ENCODE results near the gene BSCL2.
"Not testable (repeated sequence)": the region's sequence is repeated elsewhere in the genome, so short reads cannot be mapped to it uniquely, and the experiment has no call there.

BSCL2 gene

DNA sequence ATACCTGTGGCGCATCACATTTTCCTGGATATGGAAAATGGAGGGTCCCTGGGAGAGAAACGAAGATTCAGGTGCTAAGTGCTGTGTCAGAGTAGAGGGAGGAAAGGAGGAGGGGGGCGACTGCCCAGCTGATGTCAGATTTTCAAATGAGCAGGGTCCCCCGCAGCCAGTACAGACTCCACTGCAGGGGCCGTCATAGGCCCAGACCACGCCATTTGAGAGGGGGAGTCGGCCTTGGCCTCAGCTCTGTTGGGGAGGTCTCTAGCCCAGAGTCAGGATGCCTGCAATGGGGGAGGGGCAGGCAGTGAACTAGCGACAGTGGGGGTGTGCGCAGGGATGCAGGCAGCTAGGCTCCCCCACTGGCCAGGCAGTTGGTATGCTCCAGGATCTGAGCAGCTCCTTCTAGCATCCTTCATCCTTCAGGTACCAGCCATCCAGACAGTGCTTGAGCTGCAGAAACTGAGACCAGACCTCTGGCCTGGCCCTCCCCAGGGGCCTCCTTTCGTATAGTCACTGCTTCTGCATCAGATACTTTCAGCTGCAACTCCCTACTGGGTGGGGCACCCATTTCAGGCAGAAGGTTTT lies at the start of gene BSCL2, which contains the start of gene GNG3:
TSS of gene BSCL2 (minus strand) at position 148 of the 585 bp plus-strand sequence. CDS start 229 bp downstream, outside the sequence.
TSS of gene GNG3 (plus strand) at position 400 of the 585 bp plus-strand sequence. CDS start 620 bp downstream, outside the sequence.
- peak; percentile 94 for DNase-seq

DNA sequence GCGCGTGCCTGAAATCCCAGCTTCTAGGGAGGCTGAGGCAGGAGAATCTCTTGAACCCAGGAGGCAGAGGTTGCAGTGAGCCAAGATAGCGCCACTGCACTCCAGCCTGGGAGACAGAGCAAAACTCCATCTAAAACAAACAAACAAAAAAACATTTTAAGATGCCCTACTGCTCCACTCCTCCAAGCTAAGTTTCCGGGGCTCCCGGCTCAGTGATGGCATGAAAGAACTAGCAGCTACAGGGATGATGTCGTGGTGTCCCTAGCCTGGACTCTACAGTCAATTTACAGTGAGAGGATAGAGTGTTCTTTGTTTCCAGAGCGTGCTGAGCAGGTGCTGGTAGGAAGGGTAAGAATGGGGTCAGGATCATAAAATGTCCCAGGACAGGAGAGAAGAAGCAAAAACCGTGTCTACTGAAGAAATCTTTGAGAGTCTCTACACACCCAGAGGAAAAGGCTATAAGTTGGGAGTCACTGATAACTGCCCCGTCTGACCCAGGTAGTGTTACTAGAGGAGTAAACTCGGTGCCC lies 47.9 kb upstream of the BSCL2 start:
- peak; percentile 67 for DNase-seq

DNA sequence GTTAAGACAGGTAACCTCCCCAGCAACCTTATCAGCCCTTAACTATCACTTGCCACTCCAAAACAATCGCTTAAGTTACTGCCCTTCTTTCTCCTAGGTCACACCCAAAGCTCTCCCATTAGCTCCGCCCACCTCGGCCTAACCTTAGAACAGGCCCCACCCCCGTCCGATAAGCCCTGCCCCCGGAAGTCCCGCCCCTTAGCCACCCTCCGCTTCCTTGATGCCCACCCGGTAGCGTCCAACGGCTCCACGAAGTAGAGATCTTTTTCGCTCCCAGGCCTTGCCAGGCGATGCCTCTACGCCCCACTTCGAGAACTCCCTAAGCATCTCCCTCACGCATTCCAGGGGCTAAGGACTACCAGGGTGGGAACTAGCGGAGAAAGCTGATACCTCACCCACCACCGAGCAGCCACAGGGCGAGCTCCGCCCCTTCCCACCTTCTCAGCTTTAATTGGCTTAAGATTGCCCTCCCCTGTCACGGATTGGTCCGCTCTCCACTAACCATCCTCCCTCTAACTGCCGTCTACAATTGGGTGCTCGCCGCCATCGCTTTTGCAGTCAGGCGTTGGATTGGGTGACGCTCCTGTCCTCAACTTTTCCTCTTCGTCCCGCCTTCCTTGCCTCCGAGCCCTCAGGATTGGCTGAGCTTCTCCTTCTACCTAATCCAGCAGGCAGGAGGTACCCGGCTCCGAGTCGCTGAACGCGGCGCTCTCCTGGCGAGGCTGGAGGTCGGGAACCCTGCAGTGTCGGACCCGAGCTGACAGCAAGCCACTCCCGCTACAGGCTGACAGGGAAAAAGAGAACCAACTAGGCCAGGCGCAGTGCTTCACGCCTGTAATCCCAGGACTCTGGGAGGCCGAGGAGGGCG lies 46.7 kb upstream of the BSCL2 start, which contains the start of gene ZBTB3:
TSS of gene ZBTB3 (minus strand) at position 425 of the 868 bp plus-strand sequence. CDS start 496 bp downstream, outside the sequence.
- peak; percentile 100 for DNase-seq

DNA sequence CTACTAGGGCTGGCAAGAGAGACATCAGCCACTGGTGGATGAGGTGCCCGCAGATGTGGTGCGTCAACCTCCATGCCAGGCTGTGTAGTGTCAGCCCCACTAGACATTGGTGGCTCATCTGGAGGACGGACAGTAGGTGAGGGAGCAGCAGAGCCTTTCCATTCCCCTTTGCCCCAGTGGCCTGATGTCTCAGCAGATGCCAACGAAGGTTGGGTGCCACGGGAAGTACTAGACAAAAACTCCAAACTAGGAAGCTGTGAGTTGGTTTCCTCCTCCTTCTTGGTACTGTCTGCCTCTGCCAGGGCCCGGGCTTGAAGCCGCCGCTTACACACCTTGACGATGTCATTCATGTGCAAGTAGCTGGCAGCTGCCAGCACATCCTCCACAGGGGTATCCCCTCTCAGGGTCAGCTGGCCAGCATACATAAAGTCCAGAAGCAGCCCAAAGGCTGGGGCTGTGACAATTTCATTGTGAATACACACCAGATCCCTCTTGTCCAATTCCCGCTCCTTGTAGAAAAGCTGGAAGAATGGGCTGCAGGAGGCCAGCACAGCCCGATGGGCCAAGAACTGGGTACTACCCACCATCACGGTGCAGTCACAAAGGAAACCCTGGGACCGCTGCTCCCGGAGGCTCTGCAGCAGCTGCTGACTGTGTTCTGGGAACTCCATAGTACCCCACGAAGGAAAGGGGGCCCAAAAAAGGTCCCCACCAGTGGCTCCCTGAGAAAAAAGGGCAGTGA lies 45.9 kb upstream of the BSCL2 start:
- no peak for DNase-seq

- DNase-seq = no peak
Measured at GRCh38 chr11:62752177-62752785, 45.1 kb upstream of the BSCL2 start.

GRCh38 chr11:62749931-62750330 lies 42.7 kb upstream of the BSCL2 start:
- not testable (repeated sequence) for DNase-seq

DNA sequence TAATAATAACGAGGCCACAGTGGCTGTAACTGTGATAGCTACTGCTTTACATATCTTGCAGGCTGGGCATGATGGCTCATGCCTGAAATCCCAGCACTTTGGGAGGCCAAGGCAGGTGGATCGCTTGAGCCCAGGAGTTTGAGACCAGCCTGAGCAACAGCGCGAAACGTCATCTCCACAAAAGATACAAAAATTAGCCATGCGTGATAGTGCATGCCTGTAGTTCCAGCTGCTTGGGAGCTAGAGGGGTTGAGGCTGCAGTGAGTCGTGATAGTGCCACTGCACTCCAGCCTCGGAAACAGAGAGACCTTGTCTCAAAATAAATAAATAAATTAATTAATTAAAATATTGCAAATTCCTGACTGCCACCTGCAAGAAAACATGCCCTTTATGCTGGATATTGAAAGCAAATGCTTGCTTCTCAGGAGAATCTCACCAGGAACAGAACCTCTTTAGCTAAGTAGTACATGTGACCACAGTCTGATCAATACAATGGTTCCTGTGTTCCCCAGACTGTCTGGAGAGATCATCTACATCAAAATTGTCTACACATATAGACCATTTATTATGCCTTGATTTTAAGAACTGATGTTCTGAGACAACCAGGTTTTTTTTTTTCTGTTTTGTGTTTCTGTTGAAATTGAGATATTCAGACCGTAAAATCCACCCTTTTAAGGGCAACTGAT lies 40.4 kb upstream of the BSCL2 start:
- peak; percentile 57 for DNase-seq

GRCh38 chr11:62737196-62737595 lies 30.0 kb upstream of the BSCL2 start:
- DNase-seq = no peak

DNA sequence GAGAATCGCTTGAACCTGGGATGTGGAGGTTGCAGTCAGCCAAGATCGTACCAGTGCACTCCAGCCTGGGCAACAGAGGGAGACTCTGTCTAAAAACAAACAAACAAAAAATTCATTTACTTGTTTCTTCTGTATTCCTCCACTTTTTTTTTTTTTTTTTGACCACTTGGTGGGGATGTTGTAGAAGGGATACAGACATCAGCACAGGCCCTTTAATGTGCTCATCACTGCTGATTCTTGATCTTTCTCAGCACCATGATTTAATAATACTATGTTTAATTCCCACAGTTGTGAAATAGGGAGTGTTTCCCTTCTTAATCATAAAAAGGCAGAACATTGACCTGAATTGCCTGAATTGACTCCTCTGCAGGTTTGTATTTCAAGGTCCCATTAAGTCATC lies 25.6 kb upstream of the BSCL2 start:
- no peak for DNase-seq

GRCh38 chr11:62730076-62730475 lies 22.9 kb upstream of the BSCL2 start:
- DNase-seq = not testable (repeated sequence)

DNA sequence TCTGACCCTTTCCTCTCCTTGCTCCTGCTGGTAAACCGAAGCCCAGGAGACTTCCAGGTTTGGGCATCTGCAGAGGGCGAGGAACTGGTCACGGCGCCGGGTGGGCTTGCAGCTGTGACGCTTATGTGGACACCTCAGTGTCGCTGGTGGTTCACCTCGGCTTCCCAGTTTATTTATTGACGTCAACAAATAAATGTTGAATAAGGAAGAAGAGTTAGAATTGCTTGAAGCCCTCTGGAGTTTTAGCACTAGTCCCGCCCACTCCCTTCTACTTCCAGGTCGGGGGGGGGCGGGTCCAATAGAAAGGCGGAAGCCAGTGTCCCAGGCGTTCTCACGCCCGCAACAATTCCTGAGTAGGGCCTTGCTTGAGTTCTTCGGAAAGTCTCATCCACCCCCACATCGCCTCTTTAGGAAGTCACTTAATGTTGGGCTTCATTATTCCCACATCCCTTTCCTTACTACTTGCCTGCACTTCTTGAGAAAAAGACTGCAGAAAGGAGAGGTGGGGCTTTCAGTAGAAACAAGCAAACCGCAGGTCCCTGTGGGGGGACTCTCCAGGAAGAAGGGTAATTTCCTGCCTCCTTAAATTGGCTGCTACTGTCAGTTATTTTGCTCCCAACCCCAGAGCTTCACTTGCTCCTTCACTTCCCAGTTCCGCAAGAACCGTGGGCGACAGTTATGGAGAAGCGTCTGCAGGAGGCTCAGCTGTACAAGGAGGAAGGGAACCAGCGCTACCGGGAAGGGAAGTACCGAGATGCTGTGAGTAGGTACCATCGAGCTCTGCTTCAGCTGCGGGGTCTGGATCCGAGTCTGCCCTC lies 21.2 kb upstream of the BSCL2 start, which contains the start of gene TTC9C:
TSS of gene TTC9C (plus strand) at position 316 of the 818 bp plus-strand sequence. CDS start at position 679, 363 bp downstream.
- peak; percentile 90 for DNase-seq

DNA sequence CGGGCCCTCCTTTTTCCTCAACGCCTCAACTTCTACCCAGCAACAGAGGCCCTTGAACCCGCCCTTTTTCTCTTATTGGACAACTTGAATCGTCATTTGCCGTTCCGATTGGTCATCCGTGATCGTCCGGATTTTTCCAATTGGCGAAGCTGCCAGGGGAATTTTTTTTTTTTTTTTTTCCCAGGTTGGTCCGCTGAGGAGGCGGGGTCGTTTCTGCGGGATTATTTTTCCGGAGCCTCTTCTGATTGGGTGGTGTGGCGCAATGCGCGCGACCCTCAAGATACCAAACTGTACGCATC lies 20.6 kb upstream of the BSCL2 start:
- peak; percentile 95 for DNase-seq

DNA sequence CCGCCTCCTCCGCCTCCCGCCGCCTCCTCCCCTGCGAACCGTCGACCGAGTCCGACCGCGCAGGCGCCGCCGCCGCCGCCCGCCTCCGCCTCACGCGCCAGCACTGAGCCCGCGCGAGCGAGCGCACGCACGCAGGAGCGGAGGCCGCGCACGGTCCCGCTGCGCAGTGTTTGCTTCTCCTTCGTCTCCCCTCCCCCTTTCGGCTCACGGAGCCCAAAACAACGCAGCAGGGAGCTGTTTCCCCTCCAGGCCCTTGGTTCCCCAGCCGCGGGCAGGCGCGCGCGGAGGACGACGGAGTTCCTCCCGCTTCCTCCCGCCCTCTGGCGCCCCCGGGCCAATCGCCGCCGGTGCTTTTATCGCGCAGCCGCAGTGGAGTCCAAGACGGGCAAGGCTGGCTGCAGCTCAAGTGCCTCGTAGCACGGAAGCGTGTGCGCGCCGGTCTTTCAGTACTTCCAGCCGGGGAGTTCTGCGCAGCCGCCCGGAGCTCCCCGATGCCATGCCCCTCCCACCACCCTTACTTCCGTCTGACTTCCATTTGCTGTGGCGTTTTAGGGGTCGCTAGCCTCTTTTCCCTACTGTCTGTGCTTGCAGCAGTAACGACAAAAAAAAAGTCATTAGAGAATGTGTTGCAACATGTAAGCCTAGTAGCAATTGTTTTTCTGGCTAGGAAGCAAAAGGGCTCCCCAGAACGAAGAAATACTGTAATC lies 20.1 kb upstream of the BSCL2 start, which contains the start of gene HNRNPUL2:
TSS of gene HNRNPUL2 (minus strand) at position 293 of the 707 bp plus-strand sequence. CDS start 301 bp downstream, outside the sequence.
- peak; percentile 99 for DNase-seq

GRCh38 chr11:62726915-62727164 lies 19.6 kb upstream of the BSCL2 start:
- DNase-seq = no peak

DNA sequence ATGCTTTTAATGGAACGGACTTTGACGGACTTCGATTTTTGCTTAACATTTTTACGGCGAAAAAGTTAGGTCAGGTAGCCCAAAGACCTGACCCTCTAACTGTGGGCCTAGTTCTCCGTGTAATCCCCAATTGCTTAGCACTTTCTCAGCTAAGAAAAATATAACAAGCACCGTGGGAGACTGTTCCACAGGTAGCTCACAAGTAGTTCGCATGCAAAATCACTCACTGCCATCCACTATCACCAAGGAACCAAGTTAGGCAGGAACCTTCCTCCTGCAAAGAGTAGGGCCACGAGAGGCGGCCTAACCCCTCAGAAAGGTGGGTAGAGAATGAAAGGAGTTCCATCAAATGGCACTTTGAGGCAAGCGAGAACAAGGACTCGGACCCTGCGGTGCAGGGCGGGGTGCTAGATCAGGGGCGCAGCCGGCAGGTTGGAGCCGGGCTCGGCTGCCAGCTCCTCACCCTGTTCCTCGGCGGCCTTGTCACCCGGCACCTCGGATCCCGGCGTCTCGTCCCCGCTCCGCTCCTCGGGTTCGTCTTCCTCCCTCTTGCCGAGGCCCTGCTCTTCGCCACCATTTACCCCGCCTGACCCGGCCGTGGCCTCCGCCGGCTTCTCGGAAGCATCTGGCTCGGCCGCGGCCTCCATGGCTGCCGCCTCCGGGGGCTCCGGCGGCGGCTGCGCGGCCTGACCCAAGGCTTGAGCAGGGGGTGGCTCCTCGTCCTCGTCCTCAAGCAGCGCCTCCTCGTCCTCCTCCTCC lies 19.1 kb upstream of the BSCL2 start:
- DNase-seq = no peak

GRCh38 chr11:62725646-62726045 lies 18.4 kb upstream of the BSCL2 start:
- no peak for DNase-seq

- no peak for DNase-seq
Measured at GRCh38 chr11:62724171-62724570, 16.9 kb upstream of the BSCL2 start.

- DNase-seq = peak; percentile 80
Measured at GRCh38 chr11:62721994-62722393, 14.8 kb upstream of the BSCL2 start.

DNA sequence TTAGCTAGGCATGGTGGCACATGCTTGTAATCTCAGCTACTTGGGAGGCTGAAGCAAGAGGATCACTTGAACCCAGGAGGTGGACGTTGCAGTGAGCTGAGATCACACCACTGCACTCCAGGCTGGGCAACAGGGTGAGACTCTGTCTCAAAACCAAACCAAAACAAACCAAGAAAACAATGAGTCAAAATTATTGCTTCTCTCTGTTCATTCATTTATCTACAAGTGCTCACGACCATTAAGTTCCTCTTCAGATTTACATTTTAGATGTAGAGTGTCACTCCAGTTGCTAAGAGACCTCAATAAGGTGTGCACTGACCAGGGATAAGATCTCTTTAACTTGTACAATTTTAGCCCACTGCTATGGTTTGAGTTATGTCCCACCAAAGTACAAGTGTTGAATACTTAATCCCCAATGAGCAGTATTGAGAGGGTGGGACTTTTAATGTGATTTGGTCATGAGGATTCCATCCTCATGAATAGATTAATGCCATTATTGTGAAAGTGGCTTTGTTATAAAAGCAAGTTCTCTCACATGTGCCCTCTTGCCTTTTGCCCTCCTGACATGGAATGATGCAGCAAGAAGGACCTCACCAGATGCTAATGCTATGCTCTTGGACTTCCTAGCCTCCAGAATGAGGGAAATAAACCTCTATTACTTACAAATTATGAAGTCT lies 12.2 kb upstream of the BSCL2 start:
- DNase-seq = no peak

All from islet precursor cell (in vitro differentiated cells).